ENCODE data around the gene KDM4C. TPM values are rescaled to one million over a fixed set of nuclear protein-coding genes. Genes with fewer than 3 reads are reported as not detected.

The KDM4C gene
- polyA plus RNA-seq, 2 of the 4 experiments (the other 2 are of a cell fraction) = 9.6 to 15.6 TPM

- peak overlapping the region in 1 of 2 experiments; percentile 5; a peak in 1 of 6 replicates for H3K27ac ChIP-seq
- FAIRE-seq (no peak), DNase-seq (ENCODE audit: low read depth in 1 of 2, low spot score in 1 of 2) (no peak), ATAC-seq (no peak)
- no peaks in the 10 kb centered on the region for H3K9me3 ChIP-seq
- peaks cover 23% of the 10 kb centered on the region for H3K4me1 ChIP-seq
- POLR2A ChIA-PET = no interaction called here
- no peak overlapping the region for H3K4me3 ChIP-seq
- WGBS (ENCODE audit: missing lambda C conversion rate) = 87% methylated on average over 10 of the region's 10 CpGs
- H3K4me2 ChIP-seq = no peak overlapping the region
- CTCF ChIA-PET = interaction anchor here (0.6 to 2.4 kb wide), 3 partner anchors 15 to 49 kb away, joined by 3 to 7 read pairs (median 3); no protein-coding TSS in a partner anchor
- TF ChIP-seq POLR2AphosphoS2 (conservative IDR thresholded peaks at IDR 0.05; ENCODE audit: low read length) (no peak), ZFP36 (IDR thresholded peaks at IDR 0.05; ENCODE audit: borderline replicate concordance, partially characterized antibody) (no peak), PBX3 (IDR thresholded peaks at IDR 0.05) (no peak), HDAC2 (IDR thresholded peaks at IDR 0.05) (no peak), ZSCAN20 (CRISPR knock-in tag; IDR thresholded peaks at IDR 0.05) (no peak), KDM5A (IDR thresholded peaks at IDR 0.05) (no peak), FOSL2 (IDR thresholded peaks at IDR 0.05) (no peak), FOSL2 (CRISPR knock-in tag; IDR thresholded peaks at IDR 0.05) (no peak), TFCP2L1 (CRISPR knock-in tag; IDR thresholded peaks at IDR 0.05) (no peak)
Observed at GRCh38 chr9:6876195-6876894, 118.6 kb downstream of the KDM4C start.

- ATAC-seq (peak; percentile 85 to 96), DNase-seq (ENCODE audit: low read depth in 1 of 2, low spot score in 1 of 2) (peak; percentile 8 to 57), FAIRE-seq (peak; percentile 81)
- ChIA-PET CTCF (interaction anchor here (1.3 kb wide), 1 partner anchor 11 kb away, joined by 5 read pairs; no protein-coding TSS in a partner anchor), POLR2A (no interaction called here)
- Histone ChIP-seq H3K9me3 (no peaks in the 10 kb centered on the region), H3K4me3 (no peak overlapping the region), H3K4me2 (peak overlapping the region; percentile 33), H3K4me1 (peaks cover 23% of the 10 kb centered on the region), H3K27ac (peak overlapping the region in 1 of 2 experiments; percentile 44; a peak in 3 of 6 replicates)
- 0% methylated on average over 1 of the region's 1 CpG for WGBS (ENCODE audit: missing lambda C conversion rate)
- TF ChIP-seq RFX5 (IDR thresholded peaks at IDR 0.05) = no peak
- TF ChIP-seq CEBPB (IDR thresholded peaks at IDR 0.05) = no peak
- TF ChIP-seq ZC3H11A (IDR thresholded peaks at IDR 0.05) = no peak
- no peak for TF ChIP-seq RCOR1 (IDR thresholded peaks at IDR 0.05; ENCODE audit: low read depth, low read length)
- TF ChIP-seq EHMT2 (IDR thresholded peaks at IDR 0.05; ENCODE audit: low read depth) = no peak
- no peak for TF ChIP-seq NPAS2 (CRISPR knock-in tag; IDR thresholded peaks at IDR 0.05; ENCODE audit: borderline replicate concordance)
- TF ChIP-seq JUN (IDR thresholded peaks at IDR 0.05) = no peak
- TF ChIP-seq FOSL2 (IDR thresholded peaks at IDR 0.05) = no peak
- peak; percentile 51; the same call in 1 of the 2 replicates for TF ChIP-seq FOSL2 (CRISPR knock-in tag; IDR thresholded peaks at IDR 0.05)
- 0 out of 2 replicates have a peak, but pooled peaks have one; percentile 46 for TF ChIP-seq MAX (IDR thresholded peaks at IDR 0.05)
- no peak for TF ChIP-seq ATOH8 (CRISPR knock-in tag; IDR thresholded peaks at IDR 0.05; ENCODE audit: low read depth)
- no peak for TF ChIP-seq HOXB13 (CRISPR knock-in tag; IDR thresholded peaks at IDR 0.05; ENCODE audit: low read depth)
- no peak for TF ChIP-seq CHD4 (IDR thresholded peaks at IDR 0.05; ENCODE audit: borderline replicate concordance)
- no peak for TF ChIP-seq ZNF302 (CRISPR knock-in tag; IDR thresholded peaks at IDR 0.05)
- TF ChIP-seq PHF8 (IDR thresholded peaks at IDR 0.05; ENCODE audit: borderline replicate concordance, low read depth) = no peak
- no peak for TF ChIP-seq EHF (CRISPR knock-in tag; IDR thresholded peaks at IDR 0.05)
- TF ChIP-seq FOXS1 (CRISPR knock-in tag; IDR thresholded peaks at IDR 0.05) = peak; percentile 29; the same call in 1 of the 2 replicates
- TF ChIP-seq POLR2AphosphoS2 (conservative IDR thresholded peaks at IDR 0.05; ENCODE audit: low read length) = no peak
- no peak for TF ChIP-seq HES2 (IDR thresholded peaks at IDR 0.05)
- no peak for TF ChIP-seq E2F6 (IDR thresholded peaks at IDR 0.05; ENCODE audit: borderline replicate concordance, low read depth)
- TF ChIP-seq RNF2 (IDR thresholded peaks at IDR 0.05; ENCODE audit: borderline replicate concordance, low read depth) = no peak
- no peak for TF ChIP-seq HOXB5 (CRISPR knock-in tag; IDR thresholded peaks at IDR 0.05)
- peak in 1 of 2 experiments; percentile 29; a peak in 1 of 5 replicates for TF ChIP-seq EP300 (IDR thresholded peaks at IDR 0.05)
- TF ChIP-seq BCL3 (IDR thresholded peaks at IDR 0.05) = no peak
- TF ChIP-seq USF2 (IDR thresholded peaks at IDR 0.05) = no peak
- no peak for TF ChIP-seq MYC (IDR thresholded peaks at IDR 0.05; ENCODE audit: borderline replicate concordance, low read length)
- TF ChIP-seq RARB (CRISPR knock-in tag; IDR thresholded peaks at IDR 0.05) = no peak
Observed at GRCh38 chr9:6877671-6878161, 119.9 kb downstream of the KDM4C start.

All from A549 (cell line).